Stromal cell of bone marrow (primary cell): ENCODE data around the gene PRPSAP1.
"Not testable (repeated sequence)": the region's sequence is repeated elsewhere in the genome, so short reads cannot be mapped to it uniquely, and the experiment has no call there.

ENCODE experiments used
- DNase-seq: peaks from one replicate; pipeline ENCODE4 v3.0.0-alpha.2; 2012; ENCODE audit warnings: low read depth

The PRPSAP1 gene

GRCh38 chr17:76359375-76359774 lies 5.7 kb upstream of the PRPSAP1 start:
- no peak for DNase-seq

GRCh38 chr17:76357597-76358158 lies 4.0 kb upstream of the PRPSAP1 start:
- DNase-seq: no peak

GRCh38 chr17:76356803-76357456 lies 3.2 kb upstream of the PRPSAP1 start:
- DNase-seq: no peak

GRCh38 chr17:76354747-76355310 lies 1.1 kb upstream of the PRPSAP1 start:
- no peak for DNase-seq

GRCh38 chr17:76354317-76354729 lies 607 bp upstream of the PRPSAP1 start:
- DNase-seq: no peak

- no peak for DNase-seq
These were observed 615 bp downstream of the PRPSAP1 start for GRCh38 chr17:76353004-76353598.

GRCh38 chr17:76351526-76352071 lies 2.1 kb downstream of the PRPSAP1 start:
- DNase-seq: no peak

GRCh38 chr17:76350463-76350862 lies 3.3 kb downstream of the PRPSAP1 start:
- no peak for DNase-seq

GRCh38 chr17:76346936-76347335 lies 6.8 kb downstream of the PRPSAP1 start:
- DNase-seq: not testable (repeated sequence)

- DNase-seq: no peak
These were observed 8.2 kb downstream of the PRPSAP1 start for GRCh38 chr17:76345377-76345974.

- no peak for DNase-seq
These were observed 10.6 kb downstream of the PRPSAP1 start for GRCh38 chr17:76343106-76343505.

- no peak for DNase-seq
These were observed 12.4 kb downstream of the PRPSAP1 start for GRCh38 chr17:76341301-76341700.

- no peak for DNase-seq
These were observed 16.3 kb downstream of the PRPSAP1 start for GRCh38 chr17:76337413-76337777.

GRCh38 chr17:76336756-76337412 lies 16.8 kb downstream of the PRPSAP1 start:
- DNase-seq: no peak

GRCh38 chr17:76335716-76336381 lies 17.9 kb downstream of the PRPSAP1 start:
- no peak for DNase-seq

- DNase-seq: no peak
These were observed 19.8 kb downstream of the PRPSAP1 start for GRCh38 chr17:76333673-76334505.

GRCh38 chr17:76331083-76331482 lies 22.6 kb downstream of the PRPSAP1 start:
- no peak for DNase-seq

GRCh38 chr17:76329664-76330063 lies 24.1 kb downstream of the PRPSAP1 start:
- DNase-seq: no peak

GRCh38 chr17:76327696-76328095 lies 26.0 kb downstream of the PRPSAP1 start:
- DNase-seq: no peak

GRCh38 chr17:76326306-76326705 lies 27.4 kb downstream of the PRPSAP1 start:
- no peak for DNase-seq

- no peak for DNase-seq
These were observed 35.1 kb downstream of the PRPSAP1 start for GRCh38 chr17:76318586-76318985.
